Measurements from ENCODE around the gene EXOC4.
"Not testable (repeated sequence)": the region's sequence is repeated elsewhere in the genome, so short reads cannot be mapped to it uniquely, and the experiment has no call there.

The EXOC4 gene

DNA sequence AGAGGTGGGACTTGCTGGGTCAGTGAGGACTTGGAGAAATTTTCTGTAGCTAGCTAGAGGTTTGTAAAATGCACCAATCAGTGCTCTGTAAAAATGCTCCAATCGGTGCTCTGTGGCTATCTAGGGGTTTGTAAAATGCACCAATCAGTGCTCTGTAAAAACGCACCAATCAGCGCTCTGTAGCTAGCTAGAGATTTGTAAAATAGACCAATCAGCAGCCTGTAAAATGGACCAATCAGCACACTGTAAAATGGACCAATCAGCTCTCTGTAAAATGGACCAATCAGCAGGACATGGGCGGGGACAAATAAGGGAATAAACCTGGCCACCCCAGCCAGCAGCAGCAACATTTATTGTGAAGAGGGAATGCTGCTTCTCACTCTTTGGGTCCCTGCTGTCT, 526.7 kb downstream of the EXOC4 start:
- DNase-seq (ENCODE audit: low read depth in 2 of 3, low spot score in 1 of 3), result not testable (repeated sequence)

DNA sequence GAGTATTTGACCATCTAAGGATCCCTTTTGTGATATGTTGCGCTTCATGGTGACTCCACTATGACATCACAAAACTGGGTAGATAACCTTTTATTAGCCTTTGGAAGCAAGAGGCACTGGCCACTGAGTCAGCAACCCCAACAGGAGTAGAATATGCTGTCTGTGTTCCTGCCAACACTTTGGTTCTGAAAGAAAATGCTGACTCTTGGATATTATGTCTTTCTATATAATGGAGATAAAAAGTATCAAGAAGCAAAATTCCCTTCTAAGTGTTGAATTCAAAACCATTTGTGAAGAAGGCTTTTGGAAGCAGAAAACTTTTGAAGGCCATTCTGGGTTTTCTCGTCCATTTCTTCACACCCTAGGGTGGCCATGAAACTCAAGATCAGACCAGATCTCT, 528.0 kb downstream of the EXOC4 start:
- DNase-seq (ENCODE audit: low read depth in 2 of 3, low spot score in 1 of 3), result no peak

GRCh38 chr7:133781486-133782090, 528.7 kb downstream of the EXOC4 start:
- DNase-seq (ENCODE audit: low read depth in 2 of 3, low spot score in 1 of 3), result no peak

- DNase-seq (ENCODE audit: low read depth in 2 of 3, low spot score in 1 of 3), result no peak
Observed at GRCh38 chr7:133782470-133782869, 529.6 kb downstream of the EXOC4 start.

- DNase-seq (ENCODE audit: low read depth in 2 of 3, low spot score in 1 of 3), result no peak
Observed at GRCh38 chr7:133783276-133783675, 530.4 kb downstream of the EXOC4 start.

DNA sequence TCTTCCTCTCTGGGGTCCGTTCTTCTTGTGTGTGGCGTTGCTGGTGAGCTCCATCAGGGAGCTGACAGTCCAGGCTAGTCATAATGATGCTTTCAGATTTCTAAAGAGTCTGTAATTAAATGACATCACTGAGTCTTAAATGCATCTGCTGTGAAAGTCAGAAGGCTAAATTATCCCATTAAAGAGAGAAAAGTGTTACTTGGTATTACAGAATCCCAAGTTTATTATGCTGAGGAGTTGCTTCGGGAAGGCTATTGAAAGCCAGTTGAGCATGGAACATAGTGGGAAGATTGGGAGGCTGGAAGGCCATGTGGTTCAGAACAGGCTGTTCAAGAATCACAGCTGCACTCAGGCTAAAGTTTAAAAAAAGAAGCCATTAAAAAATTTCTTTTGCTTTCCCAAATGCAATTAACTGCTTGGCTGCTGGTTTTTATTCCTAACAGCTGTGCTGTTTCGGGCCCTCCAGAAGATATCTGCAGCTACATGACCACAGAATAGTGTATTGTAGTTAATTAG, 531.7 kb downstream of the EXOC4 start:
- no peak for DNase-seq (ENCODE audit: low read depth in 2 of 3, low spot score in 1 of 3)

GRCh38 chr7:133786401-133786937, 533.6 kb downstream of the EXOC4 start:
- DNase-seq (ENCODE audit: low read depth in 2 of 3, low spot score in 1 of 3), result no peak

GRCh38 chr7:133789974-133790373, 537.1 kb downstream of the EXOC4 start:
- no peak for DNase-seq (ENCODE audit: low read depth in 2 of 3, low spot score in 1 of 3)

DNA sequence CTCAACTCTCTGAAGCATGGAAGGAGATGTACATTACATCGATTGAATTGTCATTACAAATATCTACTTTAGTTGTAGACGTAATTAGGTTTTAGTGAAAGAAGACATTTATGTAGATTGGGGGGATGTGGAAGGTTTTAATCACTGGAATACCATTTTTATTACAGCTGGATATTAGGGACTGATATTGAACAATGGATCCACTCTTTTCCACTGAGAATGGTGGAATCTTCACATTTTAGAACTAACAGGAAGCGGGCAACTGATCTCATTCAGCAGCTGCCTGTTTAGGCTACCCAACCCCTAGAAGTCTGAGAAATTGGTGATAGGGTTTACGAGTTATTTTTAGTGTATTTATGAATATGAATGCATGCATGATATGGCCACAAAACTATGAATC, 538.0 kb downstream of the EXOC4 start:
- no peak for DNase-seq (ENCODE audit: low read depth in 2 of 3, low spot score in 1 of 3)

DNA sequence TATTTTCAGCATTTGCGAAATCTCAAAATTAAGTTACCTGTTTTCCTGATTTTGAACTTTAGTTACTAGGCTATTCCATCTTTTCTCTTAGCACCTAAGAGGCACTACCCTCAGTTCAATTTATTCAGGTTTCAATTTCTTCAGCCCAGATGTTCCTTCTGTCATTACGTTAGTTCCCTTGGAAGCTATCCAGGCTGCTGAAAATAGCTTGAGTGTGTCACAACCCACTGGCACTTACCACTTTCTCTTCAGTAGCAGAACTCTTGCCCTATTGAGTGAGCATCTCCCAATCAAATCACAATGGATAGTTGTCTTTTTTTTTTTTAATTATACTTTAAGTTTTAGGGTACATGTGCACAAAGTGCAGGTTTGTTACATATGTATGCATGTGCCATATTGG, 541.6 kb downstream of the EXOC4 start:
- DNase-seq (ENCODE audit: low read depth in 2 of 3, low spot score in 1 of 3), result no peak

DNA sequence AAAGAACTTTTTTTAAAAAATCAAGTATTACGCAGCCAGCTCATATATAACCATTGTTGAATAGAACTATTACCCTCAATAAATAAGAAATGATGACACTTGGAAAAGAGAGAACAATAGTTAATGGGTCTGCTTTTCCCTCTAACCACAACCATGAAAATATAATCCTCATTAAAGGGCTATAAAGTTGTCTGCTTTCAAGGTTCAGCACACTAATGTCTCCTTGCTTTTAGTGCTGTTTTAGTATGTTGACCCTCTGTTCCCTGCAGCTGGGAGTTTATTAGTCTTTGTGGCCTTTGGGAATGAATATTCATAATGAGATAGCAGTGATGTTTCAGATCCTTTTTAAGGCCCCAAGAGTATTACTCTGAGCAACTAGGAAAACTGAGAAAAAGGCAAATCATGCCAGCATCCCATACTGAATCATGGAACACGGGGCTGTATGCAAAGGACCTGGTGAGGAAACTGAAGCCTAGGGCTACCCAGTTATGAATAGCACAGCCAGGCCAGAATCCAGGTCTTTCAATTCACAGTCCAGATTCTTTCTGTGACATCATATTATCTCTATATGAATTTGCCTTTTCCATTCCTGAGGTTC, 542.3 kb downstream of the EXOC4 start:
- DNase-seq (ENCODE audit: low read depth in 2 of 3, low spot score in 1 of 3), result no peak

- no peak for DNase-seq (ENCODE audit: low read depth in 2 of 3, low spot score in 1 of 3)
Observed at GRCh38 chr7:133796782-133797745, 544.2 kb downstream of the EXOC4 start.

DNA sequence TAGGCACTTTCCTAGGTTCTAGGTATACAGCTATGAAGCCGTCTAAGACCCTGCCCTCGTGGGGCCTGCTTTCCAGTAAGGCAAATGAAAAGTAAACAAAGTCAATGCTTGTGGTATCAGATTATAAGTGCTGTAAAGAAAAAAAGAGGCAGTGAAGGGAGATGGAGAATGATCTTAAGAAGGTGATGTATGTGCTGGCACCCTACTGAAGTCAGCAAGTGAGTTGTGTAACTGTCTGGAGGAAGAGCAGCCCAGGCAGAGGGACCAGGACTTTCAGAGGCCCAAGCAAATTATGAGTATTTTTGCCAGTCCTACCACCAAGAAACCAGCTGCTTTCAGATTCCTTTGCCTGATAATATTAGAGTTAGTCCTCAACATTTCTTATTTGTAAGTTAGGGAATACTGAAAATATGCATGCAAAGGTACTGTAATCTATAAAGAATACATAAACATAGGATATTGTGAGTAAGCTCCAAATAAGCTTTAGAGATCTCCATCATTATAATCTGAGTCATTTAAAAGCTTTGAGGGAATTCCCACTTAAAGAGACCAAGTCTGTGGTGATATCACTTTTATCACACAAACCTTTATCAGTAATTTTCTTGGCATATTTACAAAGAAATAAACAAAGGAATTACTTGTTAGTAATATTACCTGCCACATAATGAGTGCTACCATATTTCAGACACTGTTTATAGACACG, 545.1 kb downstream of the EXOC4 start:
- DNase-seq (ENCODE audit: low read depth in 2 of 3, low spot score in 1 of 3), result no peak

DNA sequence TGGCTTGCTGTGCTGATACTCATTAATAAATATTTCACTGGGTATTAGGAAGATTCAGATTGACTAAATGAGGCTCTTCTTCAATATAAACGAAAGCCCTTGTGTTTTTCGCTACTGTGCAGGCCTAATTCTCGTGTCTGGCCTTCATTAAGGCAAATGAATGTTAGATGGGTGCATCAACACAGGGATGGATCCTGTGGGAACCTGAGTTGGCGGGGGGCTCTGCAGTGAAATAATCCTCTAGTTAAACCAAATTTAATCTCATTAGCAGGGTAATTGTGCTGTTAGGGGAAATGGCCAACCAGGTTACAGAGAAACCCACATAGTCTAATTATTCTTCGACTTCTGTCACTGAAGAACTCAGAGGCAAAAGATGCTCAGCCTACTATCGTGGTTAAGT, 548.5 kb downstream of the EXOC4 start:
- DNase-seq (ENCODE audit: low read depth in 2 of 3, low spot score in 1 of 3), result no peak

GRCh38 chr7:133804127-133804526, 551.2 kb downstream of the EXOC4 start:
- no peak for DNase-seq (ENCODE audit: low read depth in 2 of 3, low spot score in 1 of 3)

DNA sequence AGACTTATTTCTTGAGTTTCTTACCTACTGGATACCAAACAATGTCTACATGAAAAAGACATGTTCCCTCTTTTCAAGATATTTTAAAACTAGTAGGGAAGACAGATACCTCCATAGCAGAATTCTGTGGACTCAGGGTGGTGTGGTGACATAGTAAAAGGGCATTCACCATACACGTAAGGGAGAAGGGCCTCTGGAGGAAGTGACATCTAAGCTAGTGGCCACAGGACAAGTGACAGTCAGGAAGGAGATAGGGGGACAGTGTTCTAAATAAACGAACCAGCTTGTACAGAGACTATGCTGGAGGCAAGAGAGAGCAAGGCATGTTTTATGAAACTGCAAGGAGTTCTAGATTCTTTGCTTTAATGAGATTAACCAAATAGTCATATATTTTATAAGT, 552.5 kb downstream of the EXOC4 start:
- no peak for DNase-seq (ENCODE audit: low read depth in 2 of 3, low spot score in 1 of 3)

GRCh38 chr7:133807624-133808492, 555.0 kb downstream of the EXOC4 start:
- DNase-seq (ENCODE audit: low read depth in 2 of 3, low spot score in 1 of 3), result no peak

DNA sequence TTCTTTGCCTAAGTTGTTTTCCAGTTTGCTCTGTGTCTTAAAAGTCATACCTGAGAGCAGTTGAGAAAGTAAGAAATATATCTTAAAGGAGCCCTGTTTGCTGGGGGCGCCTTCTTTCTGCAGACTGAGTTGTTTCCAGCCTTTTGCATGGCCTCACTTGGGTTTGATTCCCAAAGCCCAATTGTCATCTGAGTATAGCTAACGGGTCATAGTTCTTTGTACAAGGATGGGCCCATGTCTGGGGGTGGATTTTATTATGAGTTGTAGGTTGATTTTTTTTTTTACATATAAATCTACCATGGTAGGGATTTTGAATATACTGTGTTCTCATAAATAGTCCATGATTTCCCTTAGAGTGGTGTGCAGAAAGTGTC, 555.6 kb downstream of the EXOC4 start:
- no peak for DNase-seq (ENCODE audit: low read depth in 2 of 3, low spot score in 1 of 3)

DNA sequence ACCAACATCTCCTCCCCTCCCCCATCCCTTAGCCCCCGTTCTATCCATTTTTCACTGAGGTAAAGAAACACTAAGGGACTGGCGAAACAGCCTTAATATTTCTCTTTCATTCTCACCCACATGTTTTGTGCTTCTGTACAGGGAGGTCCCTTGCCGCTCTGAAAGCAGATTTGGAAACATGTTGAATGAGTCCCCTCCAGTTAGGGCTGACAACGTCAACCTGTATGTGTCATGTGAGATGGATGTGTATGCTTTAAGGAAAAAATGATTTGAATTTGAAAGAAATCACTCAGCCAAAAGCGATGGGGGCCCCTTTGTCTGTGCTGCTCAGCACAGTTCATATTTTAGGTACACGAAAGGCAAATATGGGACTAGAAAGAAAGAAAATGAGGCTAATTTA, 560.0 kb downstream of the EXOC4 start:
- no peak for DNase-seq (ENCODE audit: low read depth in 2 of 3, low spot score in 1 of 3)

- no peak for DNase-seq (ENCODE audit: low read depth in 2 of 3, low spot score in 1 of 3)
Observed at GRCh38 chr7:133815611-133816210, 562.8 kb downstream of the EXOC4 start.

Data from stimulated activated CD4-positive, alpha-beta T cell treated with anti-CD3 and anti-CD28 coated beads, Interleukin-12 subunit alpha, Interleukin-12 subunit beta, amount 100 ng/mL, for 48 hours (primary cell).